K562 (cell line): ENCODE measurements around the gene TTC9C. TPM values are rescaled to one million over a fixed set of nuclear protein-coding genes. Genes with fewer than 3 reads are reported as not detected.
A peak's percentile ranks its signal among the peaks of the same experiment; 100 is the strongest.

Experiments used
- ATF6 ChIP-seq: sonication (generic); formaldehyde crosslinking; IDR thresholded peaks from 2 replicates; pipeline ENCODE4 v1.4.0; 2020; ENCODE audit warnings: mild to moderate bottlenecking, missing genetic modification reagents
- CTBP1 ChIP-seq: fragments of 450-650 bp; IDR thresholded peaks from 2 replicates; pipeline ENCODE4 v1.6.1; 2016; ENCODE audit warnings: borderline replicate concordance
- DLX4 ChIP-seq: fragments of 250-450 bp; sonication (Bioruptor Pico); IDR thresholded peaks from 2 replicates; pipeline ENCODE4 v1.6.1; 2021; ENCODE audit warnings: mild to moderate bottlenecking
- DNMT1 ChIP-seq: fragments of 450-650 bp; IDR thresholded peaks from 2 replicates; pipeline ENCODE4 v1.6.1; 2016; ENCODE audit warnings: antibody characterized with exemption, mild to moderate bottlenecking
- E2F3 ChIP-seq: fragments of 250-450 bp; sonication (Bioruptor Pico); IDR thresholded peaks from 2 replicates; pipeline ENCODE4 v1.4.0; 2020; ENCODE audit warnings: mild to moderate bottlenecking
- FOXA3 ChIP-seq, 2 experiments: fragments of 450-650 bp in 1 of 2; sonication (generic) in 1 of 2; formaldehyde crosslinking; IDR thresholded peaks in 1 of 2; conservative IDR thresholded peaks in 1 of 2; 2 replicates each; pipeline versions ENCODE4 v1.4.0 to v1.8.0; 2020 to 2022; ENCODE audit warnings: mild to moderate bottlenecking in 2 of 2, missing genetic modification reagents in 1 of 2
- GTF2F1 ChIP-seq: IDR thresholded peaks from 2 replicates; pipeline ENCODE4 v1.6.1; 2011; ENCODE audit warnings: low read depth, low read length, improper control_type of control experiment
- L3MBTL2 ChIP-seq: fragments of 450-650 bp; IDR thresholded peaks from 2 replicates; pipeline ENCODE4 v1.6.1; 2016; ENCODE audit warnings: mild to moderate bottlenecking, moderate library complexity
- MCM7 ChIP-seq, 2 experiments: fragments of 450-650 bp; IDR thresholded peaks; 2 replicates each; pipeline ENCODE4 v1.6.1; 2016 to 2018
- MTA1 ChIP-seq: fragments of 450-650 bp; IDR thresholded peaks from 2 replicates; pipeline ENCODE4 v1.6.1; 2017; ENCODE audit warnings: borderline replicate concordance
- PHTF2 ChIP-seq: fragments of 250-450 bp; sonication (Bioruptor Pico); IDR thresholded peaks from 2 replicates; pipeline ENCODE4 v1.5.0; 2021; ENCODE audit warnings: mild to moderate bottlenecking
- RB1 ChIP-seq: fragments of 450-650 bp; IDR thresholded peaks from 2 replicates; pipeline ENCODE4 v1.6.1; 2017; ENCODE audit warnings: low read depth, mild to moderate bottlenecking
- RBM39 ChIP-seq: fragments of 200-400 bp; formaldehyde crosslinking; optimal IDR thresholded peaks from 2 replicates; pipeline ENCODE3; 2018; ENCODE audit warnings: low read depth, low read length
- SMARCE1 ChIP-seq: fragments of 450-650 bp; IDR thresholded peaks from 2 replicates; pipeline ENCODE4 v1.7.1; 2016; ENCODE audit warnings: mild to moderate bottlenecking
- TARDBP ChIP-seq: fragments of 450-650 bp; IDR thresholded peaks from 2 replicates; pipeline ENCODE4 v1.6.1; 2016
- USF1 ChIP-seq: sonication (generic); formaldehyde crosslinking; IDR thresholded peaks from 2 replicates; pipeline ENCODE4 v1.9.0; 2022; ENCODE audit warnings: mild to moderate bottlenecking, missing genetic modification reagents
- ZNF140 ChIP-seq: fragments of 250-450 bp; sonication (Bioruptor Pico); IDR thresholded peaks from 2 replicates; pipeline ENCODE4 v1.8.0; 2021; ENCODE audit warnings: moderate library complexity, mild to moderate bottlenecking, inconsistent platforms
- ZNF444 ChIP-seq: fragments of 250-450 bp; sonication (Bioruptor Pico); IDR thresholded peaks from 2 replicates; pipeline ENCODE4 v1.4.0; 2020; ENCODE audit warnings: mild to moderate bottlenecking, moderate library complexity
- ZNF551 ChIP-seq: fragments of 250-450 bp; sonication (Bioruptor Pico); IDR thresholded peaks from 2 replicates; pipeline ENCODE4 v1.5.0; 2021; ENCODE audit warnings: mild to moderate bottlenecking, moderate library complexity
- polyA plus RNA-seq, 8 experiments: library from polyadenylated mRNA; depleted of rRNA in 4 of 8; stranded (reverse) in 5 of 8; unstranded in 3 of 8; fragments of >200 nt; fragmentation: Nextera tagmentation in 2 of 8; fragmentation: Illumina TruSeq in 1 of 8; extraction: Ambion mirVana in 2 of 8; extraction: Trizol in 1 of 8; gene quantifications; 2 replicates each; pipeline versions ENCODE4 v1.2.1 to v1.2.3, GENCODE V29; 2011 to 2014; ENCODE audit warnings: inconsistent platforms in 1 of 8, missing spikeins in 1 of 8
- total RNA-seq, 7 experiments: library from RNA; depleted of rRNA in 6 of 7; stranded (reverse); fragments of >200 nt in 6 of 7; fragmentation: Illumina TruSeq in 2 of 7; extraction: Trizol in 2 of 7; gene quantifications; 2 replicates each; pipeline versions ENCODE4 v1.2.1 to v1.2.3, GENCODE V29; 2011 to 2021; ENCODE audit warnings: low replicate concordance in 1 of 7
- TF ChIP-seq, protein P1 (sequence below): fragments of 450-650 bp; IDR thresholded peaks from 2 replicates; pipeline ENCODE4 v1.6.1; 2016; ENCODE audit warnings: antibody characterized with exemption
- TF ChIP-seq, protein P2 (sequence below): sonication (generic); IDR thresholded peaks from 2 replicates; pipeline ENCODE4 v1.6.1; 2016
- TF ChIP-seq, protein P3 (sequence below): fragments of 250-450 bp; sonication (Bioruptor Pico); IDR thresholded peaks from 2 replicates; pipeline ENCODE4 v1.8.0; 2022; ENCODE audit warnings: inconsistent platforms

Gene TTC9C
- total and polyA plus RNA-seq, 9 of the 15 experiments (the other 6 are each of a cell fraction or from before 2014, with no cell fraction given): 32.8 to 59.0 (median 37.1) TPM

- no peak for TF ChIP-seq ZNF444 (CRISPR knock-in tag)
- peak; percentile 76; the same call in 1 of the 2 replicates for TF ChIP-seq MTA1
- peak; percentile 77; the same call in 1 of the 2 replicates for TF ChIP-seq RB1
- TF ChIP-seq DLX4: no peak
- TF ChIP-seq, protein P1, sequence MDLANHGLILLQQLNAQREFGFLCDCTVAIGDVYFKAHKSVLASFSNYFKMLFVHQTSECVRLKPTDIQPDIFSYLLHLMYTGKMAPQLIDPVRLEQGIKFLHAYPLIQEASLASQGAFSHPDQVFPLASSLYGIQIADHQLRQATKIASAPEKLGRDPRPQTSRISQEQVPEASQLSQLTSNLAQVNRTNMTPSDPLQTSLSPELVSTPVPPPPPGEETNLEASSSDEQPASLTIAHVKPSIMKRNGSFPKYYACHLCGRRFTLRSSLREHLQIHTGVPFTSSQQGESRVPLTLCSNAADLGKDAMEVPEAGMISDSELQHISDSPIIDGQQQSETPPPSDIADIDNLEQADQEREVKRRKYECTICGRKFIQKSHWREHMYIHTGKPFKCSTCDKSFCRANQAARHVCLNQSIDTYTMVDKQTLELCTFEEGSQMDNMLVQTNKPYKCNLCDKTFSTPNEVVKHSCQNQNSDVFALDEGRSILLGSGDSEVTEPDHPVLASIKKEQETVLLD: peak; percentile 63; the same call in 1 of the 2 replicates
- 0 out of 4 replicates have a peak, but pooled peaks of 1 of the 2 experiments have one; percentile 53 for TF ChIP-seq FOXA3 (CRISPR knock-in tag; conservative IDR thresholded peaks at IDR 0.05 in 1 of 2, IDR thresholded peaks at IDR 0.05 in 1 of 2)
- TF ChIP-seq MCM7 (IDR thresholded peaks at IDR 0.05): no peak
- peak; percentile 87 for TF ChIP-seq CTBP1
- TF ChIP-seq PHTF2: no peak
- TF ChIP-seq, protein P2, sequence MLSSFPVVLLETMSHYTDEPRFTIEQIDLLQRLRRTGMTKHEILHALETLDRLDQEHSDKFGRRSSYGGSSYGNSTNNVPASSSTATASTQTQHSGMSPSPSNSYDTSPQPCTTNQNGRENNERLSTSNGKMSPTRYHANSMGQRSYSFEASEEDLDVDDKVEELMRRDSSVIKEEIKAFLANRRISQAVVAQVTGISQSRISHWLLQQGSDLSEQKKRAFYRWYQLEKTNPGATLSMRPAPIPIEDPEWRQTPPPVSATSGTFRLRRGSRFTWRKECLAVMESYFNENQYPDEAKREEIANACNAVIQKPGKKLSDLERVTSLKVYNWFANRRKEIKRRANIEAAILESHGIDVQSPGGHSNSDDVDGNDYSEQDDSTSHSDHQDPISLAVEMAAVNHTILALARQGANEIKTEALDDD: no peak
- TF ChIP-seq TARDBP: peak; percentile 43; the same call in 1 of the 2 replicates
- TF ChIP-seq RBM39: no peak
- TF ChIP-seq USF1: peak; percentile 95
- TF ChIP-seq SMARCE1: no peak
- TF ChIP-seq, protein P3, sequence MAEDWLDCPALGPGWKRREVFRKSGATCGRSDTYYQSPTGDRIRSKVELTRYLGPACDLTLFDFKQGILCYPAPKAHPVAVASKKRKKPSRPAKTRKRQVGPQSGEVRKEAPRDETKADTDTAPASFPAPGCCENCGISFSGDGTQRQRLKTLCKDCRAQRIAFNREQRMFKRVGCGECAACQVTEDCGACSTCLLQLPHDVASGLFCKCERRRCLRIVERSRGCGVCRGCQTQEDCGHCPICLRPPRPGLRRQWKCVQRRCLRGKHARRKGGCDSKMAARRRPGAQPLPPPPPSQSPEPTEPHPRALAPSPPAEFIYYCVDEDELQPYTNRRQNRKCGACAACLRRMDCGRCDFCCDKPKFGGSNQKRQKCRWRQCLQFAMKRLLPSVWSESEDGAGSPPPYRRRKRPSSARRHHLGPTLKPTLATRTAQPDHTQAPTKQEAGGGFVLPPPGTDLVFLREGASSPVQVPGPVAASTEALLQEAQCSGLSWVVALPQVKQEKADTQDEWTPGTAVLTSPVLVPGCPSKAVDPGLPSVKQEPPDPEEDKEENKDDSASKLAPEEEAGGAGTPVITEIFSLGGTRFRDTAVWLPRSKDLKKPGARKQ (CRISPR knock-in tag): no peak
- TF ChIP-seq GTF2F1: no peak
- no peak for TF ChIP-seq DNMT1
- no peak for TF ChIP-seq ZNF140 (CRISPR knock-in tag)
- no peak for TF ChIP-seq ZNF551 (CRISPR knock-in tag)
- TF ChIP-seq ATF6 (CRISPR knock-in tag): no peak
- TF ChIP-seq E2F3 (CRISPR knock-in tag): 0 out of 2 replicates have a peak, but pooled peaks have one; percentile 9
- peak; percentile 85 for TF ChIP-seq L3MBTL2
These were observed 43.1 kb downstream of the TTC9C start, which contains the start of gene TAF6L (continued) for GRCh38 chr11:62771144-62772021.
